Fibroblast of skin of left biceps (primary cell): Measurements from ENCODE around the gene SNAP25.
A peak's percentile ranks its signal among the peaks of the same experiment; 100 is the strongest.

Source experiments
- DNase-seq, 2 experiments: peaks; one replicate each; pipeline ENCODE4 v3.0.0-alpha.2; 2013; ENCODE audit warnings: low read depth in 2 of 2

SNAP25 gene

DNA sequence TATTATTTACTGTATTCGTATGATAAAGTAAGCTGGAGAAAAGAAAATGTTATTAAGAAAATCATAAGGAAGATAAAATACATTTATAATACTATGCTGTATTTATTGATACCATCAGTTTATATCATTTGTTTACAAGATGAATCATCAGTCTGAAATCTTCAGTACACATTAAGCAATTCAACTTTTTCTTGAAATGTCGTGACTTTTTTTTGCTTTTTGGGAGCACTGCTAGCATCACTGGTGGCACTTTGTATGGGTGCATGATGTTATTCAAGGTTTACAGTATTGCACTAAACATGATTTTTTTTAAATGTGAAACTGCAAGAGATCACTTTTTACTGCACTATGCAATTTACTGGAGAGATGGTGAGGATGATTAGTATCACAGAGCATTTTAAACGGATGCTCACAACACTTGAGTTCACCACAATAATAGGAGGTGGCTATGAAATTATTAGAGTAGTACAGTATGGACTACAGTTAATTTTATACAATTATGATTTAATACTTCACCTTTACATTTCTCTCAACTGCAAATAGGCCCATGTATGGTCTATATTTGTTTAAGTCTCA is 85.9 kb downstream of the SNAP25 start:
- DNase-seq: no peak

DNA sequence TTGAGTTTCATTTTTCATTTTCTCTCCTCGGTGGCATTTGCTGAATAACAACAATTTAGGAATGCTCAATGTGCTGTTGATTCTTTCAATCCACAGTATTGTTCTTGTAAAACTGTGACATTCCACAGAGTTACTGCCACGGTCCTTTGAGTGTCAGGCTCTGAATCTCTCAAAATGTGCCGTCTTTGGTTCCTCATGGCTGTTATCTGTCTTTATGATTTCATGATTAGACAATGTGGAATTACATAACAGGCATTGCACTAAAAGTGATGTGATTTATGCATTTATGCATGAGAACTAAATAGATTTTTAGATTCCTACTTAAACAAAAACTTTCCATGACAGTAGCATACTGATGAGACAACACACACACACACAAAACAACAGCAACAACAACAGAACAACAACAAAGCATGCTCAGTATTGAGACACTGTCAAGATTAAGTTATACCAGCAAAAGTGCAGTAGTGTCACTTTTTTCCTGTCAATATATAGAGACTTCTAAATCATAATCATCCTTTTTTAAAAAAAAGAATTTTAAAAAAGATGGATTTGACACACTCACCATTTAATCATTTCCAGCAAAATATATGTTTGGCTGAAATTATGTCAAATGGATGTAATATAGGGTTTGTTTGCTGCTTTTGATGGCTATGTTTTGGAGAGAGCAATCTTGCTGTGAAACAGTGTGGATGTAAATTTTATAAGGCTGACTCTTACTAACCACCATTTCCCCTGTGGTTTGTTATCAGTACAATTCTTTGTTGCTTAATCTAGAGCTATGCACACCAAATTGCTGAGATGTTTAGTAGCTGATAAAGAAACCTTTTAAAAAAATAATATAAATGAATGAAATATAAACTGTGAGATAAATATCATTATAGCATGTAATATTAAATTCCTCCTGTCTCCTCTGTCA is 88.1 kb downstream of the SNAP25 start:
- peak; percentile 66 to 68 for DNase-seq

DNA sequence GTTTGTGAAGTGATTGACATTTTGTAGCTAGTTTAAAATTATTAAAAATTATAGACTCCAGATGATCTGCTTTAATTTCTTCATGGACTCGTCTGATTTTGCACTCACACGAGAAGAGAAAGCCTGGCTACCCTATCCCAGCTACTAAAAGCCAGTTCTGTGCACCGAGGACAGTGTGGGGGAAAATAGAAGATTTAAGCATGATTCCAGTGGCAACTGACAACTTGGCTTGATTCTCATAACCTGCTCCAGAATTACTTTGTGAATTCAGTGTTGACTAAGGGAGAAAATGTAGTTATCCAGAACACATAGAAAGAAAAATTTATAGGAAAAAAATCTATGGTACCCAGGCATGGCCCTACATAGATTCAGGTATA is 88.7 kb downstream of the SNAP25 start:
- DNase-seq: no peak

DNA sequence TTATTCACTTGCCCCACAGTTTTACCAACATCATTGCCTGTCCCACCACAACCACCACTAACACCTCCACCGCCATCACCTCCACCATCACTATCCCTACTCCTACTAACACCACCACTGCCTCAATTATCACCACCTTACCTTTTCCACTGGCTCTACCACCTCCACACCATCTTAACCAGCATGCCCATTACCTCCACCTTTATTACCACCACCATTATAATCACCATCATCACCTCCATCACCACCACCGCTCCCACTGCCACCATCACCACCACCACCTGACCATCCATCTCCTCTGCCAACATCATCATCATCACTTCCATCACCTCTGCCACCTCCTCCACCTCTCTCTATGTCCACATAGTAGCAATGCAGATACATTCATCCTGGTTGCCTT is 90.0 kb downstream of the SNAP25 start:
- no peak for DNase-seq

DNA sequence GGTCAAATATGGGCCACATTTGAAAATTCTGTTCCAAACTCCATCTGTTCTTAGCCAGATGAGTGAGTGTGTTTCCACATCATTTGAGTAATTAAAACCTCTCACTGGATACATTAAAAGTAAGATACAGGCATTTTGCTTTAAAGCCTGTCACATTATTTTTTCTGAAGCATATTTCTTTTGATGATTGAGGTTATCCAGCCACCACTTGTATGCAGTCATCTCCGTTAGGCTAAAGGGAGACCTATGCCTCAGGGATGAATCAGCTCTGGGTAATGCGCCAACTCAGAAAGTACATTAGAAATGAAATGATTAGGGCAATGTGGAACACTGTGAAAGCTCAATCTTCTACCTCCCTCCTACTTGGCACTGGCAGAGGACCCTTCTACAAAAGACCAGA is 90.7 kb downstream of the SNAP25 start:
- DNase-seq: peak; percentile 88

DNA sequence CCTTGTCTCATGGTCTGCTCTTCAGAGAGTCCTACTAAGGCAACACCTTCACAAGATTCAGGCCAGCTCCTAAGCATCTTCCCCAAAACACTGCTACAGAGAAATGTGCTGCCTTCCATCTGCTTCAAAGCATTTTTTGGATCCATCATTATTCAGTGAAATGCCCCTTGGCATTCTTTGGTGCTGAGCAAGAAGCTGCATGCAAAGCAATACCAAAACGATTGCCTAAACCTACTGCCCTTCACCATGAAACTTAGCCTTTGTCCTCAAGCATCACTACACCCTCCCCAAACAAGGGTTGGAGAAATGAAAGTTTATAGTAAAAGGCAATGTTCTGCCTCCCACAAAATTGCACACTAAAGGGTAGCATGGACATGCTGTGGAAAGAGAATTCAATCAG is 93.5 kb downstream of the SNAP25 start:
- DNase-seq: no peak

- DNase-seq: no peak
Measured at GRCh38 chr20:10313215-10313614, 94.6 kb downstream of the SNAP25 start.

GRCh38 chr20:10313701-10314100 is 95.1 kb downstream of the SNAP25 start:
- no peak for DNase-seq

GRCh38 chr20:10314198-10314597 is 95.6 kb downstream of the SNAP25 start:
- no peak for DNase-seq

- no peak for DNase-seq
Measured at GRCh38 chr20:10315138-10315537, 96.5 kb downstream of the SNAP25 start.

- no peak for DNase-seq
Measured at GRCh38 chr20:10316582-10316981, 98.0 kb downstream of the SNAP25 start.

DNA sequence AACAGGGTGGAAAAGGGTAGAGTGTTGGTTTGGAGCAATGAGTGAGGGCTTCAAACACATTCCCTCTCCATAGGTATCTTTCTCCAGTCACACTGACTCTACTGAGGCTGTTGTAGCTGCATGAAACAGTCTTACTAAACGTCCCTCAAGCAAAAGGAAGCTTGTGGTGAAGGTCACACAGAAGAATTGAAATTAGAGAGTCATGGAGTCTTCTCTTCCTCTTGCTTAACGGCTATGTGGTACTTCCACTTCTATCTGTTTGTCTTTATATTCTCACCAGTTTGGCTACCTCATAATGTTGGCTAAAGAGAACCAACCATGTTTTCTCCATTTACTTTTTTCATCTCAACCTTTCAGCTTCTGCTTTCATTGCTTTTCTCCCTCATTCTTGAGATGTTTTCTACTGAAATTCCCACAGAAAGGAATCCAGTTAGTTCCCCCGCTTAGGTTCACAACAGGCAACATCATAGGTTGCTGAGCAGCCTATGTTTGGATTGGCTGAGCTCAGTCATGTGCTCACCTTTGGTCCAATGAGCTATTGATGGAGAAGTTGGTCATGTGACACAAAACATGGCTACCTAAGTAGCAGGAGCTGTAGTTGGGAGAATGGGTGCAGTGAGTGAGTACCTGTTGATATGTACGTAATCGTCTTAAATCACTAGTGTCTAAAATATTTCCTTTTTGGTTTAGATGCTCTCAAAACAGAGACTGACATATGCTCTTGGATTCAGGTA is 99.8 kb downstream of the SNAP25 start:
- DNase-seq: no peak

DNA sequence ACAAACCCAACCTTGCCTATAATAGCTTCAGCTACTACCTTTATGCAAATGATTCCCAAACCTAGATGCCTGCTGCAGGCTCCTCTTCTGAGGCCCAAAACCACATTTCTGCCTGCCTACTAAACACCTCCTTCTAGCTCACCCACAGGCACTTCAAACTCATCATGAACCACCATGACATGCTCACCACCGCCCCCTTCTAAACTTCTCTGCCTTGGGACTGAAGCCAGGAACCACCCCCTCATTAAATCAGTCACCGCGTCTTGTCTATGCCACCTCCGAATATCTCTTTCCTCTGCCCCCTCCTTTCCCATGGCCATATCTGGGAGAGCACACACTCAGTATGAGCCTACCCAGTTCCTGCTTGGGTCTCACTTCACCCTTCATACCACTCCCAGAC is 101.2 kb downstream of the SNAP25 start:
- DNase-seq: no peak

DNA sequence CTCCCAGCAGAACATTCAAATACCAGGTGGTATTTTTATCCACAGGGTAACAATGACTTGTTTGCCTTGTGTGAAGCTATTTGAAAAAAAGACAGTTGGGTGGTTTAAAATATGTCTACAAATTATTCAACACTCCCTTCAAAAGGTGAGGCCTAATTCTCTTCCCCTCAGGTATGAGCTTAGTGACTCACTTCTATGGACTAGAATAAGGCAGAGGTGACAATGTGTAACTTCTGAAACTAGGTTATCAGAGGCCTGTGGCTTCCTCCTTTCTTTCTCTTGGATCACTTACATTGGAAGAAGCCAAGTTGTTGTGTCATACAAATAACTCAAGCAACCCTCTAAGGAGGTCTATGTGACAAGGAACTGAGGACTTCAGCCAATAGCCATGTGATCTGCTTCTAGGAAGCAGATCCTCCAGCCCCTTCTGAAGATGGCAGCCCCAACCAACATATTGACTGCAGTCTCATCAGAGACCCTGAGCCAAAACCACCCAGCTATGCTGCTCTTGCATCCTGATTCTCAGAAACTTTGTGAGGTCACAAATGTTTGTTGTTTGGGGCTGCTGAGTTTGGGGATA is 102.6 kb downstream of the SNAP25 start:
- no peak for DNase-seq

DNA sequence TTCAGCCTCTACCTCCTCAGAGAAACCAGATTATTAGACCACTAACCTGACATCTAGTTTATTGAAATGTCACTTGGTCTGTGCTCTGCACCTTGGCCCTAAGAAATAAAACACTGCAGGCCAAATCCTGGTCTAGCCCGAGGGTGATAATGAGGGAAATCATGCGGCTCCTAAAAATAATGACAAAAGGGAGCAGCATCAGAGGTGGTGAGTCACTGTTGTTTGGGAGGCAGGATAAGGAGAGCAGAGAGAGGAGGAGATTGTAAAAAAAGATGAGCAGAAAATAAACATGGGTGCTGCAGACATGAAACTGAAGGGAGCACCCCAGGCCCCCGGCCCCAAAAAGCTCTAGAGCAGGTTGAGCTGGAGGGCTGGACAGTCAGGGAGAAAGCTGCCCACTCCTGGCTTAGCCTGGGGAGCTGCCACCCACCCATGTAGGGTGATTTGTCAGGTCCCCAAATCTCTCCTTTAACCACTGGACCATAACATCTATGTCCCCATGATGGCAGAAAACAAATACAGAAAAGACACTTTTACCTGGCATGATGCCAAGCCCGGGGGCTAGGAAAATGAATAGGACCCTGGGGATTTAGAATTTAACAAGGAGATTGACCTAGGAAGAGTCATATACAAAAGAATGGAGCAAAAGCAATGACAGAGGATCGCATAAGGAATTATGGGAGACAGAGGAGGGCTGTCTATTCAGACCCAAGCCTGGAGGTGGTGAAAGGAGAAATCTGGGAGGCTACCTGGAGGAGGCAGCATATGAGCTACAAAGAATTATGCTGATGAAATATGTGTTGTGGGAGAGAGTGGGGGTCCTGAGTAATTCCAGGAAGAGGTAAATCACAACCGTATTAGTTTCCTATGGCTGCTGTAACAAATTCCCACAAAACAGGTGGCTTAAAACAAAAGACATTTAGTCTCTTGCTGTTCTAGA is 103.7 kb downstream of the SNAP25 start:
- no peak for DNase-seq

- DNase-seq: no peak
Measured at GRCh38 chr20:10323729-10324128, 105.1 kb downstream of the SNAP25 start.

GRCh38 chr20:10324198-10324847 is 105.7 kb downstream of the SNAP25 start:
- DNase-seq: no peak

GRCh38 chr20:10328897-10329255 is 110.2 kb downstream of the SNAP25 start:
- no peak for DNase-seq

GRCh38 chr20:10329387-10330005 is 110.9 kb downstream of the SNAP25 start:
- no peak for DNase-seq

DNA sequence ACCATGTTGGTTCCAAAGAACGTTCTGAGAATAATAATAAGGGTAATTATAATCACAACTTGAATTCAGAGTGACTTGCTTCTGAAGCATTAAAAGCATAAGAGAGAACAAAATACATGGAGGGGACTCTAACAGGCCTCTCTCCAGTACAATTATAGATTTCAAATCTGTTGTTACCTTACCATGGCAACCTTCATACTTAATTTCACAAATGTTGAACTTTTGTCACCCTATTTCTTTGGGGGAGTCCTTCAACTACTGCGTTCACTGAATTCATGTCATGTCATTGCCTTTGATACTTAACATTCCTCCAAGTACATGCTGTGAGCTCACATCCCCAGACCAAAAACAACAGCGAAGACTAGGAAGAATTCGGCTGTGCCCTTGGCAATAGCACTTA is 111.4 kb downstream of the SNAP25 start:
- DNase-seq: no peak
